IMR-90 (cell line): ENCODE measurements around the gene RXRG. TPM values are rescaled to one million over a fixed set of nuclear protein-coding genes. Genes with fewer than 3 reads are reported as not detected.

Experiments used
- ATAC-seq: fragments of 200-7000 bp; cut with Tn5 transposase; 2 replicates; pipeline ENCODE4 v1.9.1; 2020; ENCODE audit warnings: low read depth, mild to moderate bottlenecking, moderate library complexity
- BruUV-seq: library from RNA; stranded (reverse); fragments of 400-500 nt; replicated peaks from 2 replicates; lab custom pipeline; 2021; lab: Mats Ljungman, UMichigan
- CTCF ChIA-PET: fragments of 300-600 bp; formaldehyde crosslinking; extraction: SDS; loops from one replicate; lab custom pipeline; 2021; ENCODE audit warnings: antibody characterized with exemption; lab: Yijun Ruan, JAX
- POLR2A ChIA-PET: fragments of 300-600 bp; sonication (Branson Sonifier 250); formaldehyde crosslinking; loops from one replicate; lab custom pipeline; 2022; ENCODE audit warnings: antibody characterized with exemption; ENCODE audit not compliant: unreplicated experiment; lab: Charles Lee
- DNase-seq: peaks from one replicate; pipeline ENCODE4 v3.0.0; 2013
- H2AFZ ChIP-seq: replicated peaks from 2 replicates; pipeline ENCODE3; 2013; ENCODE audit warnings: low read length, mild to moderate bottlenecking; ENCODE audit not compliant: poor library complexity
- H2AK5ac ChIP-seq: 2 replicates; pipeline ENCODE4 v1.6.1; 2013; ENCODE audit warnings: low read depth, low read length, inconsistent platforms
- H2AK9ac ChIP-seq: replicated peaks from 2 replicates; pipeline ENCODE3; 2013; ENCODE audit warnings: mild to moderate bottlenecking, low read depth, low read length, moderate library complexity; ENCODE audit not compliant: poor library complexity
- H2BK120ac ChIP-seq: 2 replicates; pipeline ENCODE4 v1.6.1; 2013; ENCODE audit warnings: low read depth, low read length, inconsistent platforms
- H2BK15ac ChIP-seq: 3 replicates; pipeline ENCODE4 v1.6.1; 2013; ENCODE audit warnings: low read depth, low read length, inconsistent platforms
- H2BK20ac ChIP-seq: 2 replicates; pipeline ENCODE4 v1.6.1; 2013; ENCODE audit warnings: low read depth, mild to moderate bottlenecking, inconsistent platforms, low read length, moderate library complexity
- H2BK5ac ChIP-seq: 2 replicates; pipeline ENCODE4 v1.6.1; 2013; ENCODE audit warnings: mild to moderate bottlenecking, low read depth, low read length, inconsistent platforms; ENCODE audit not compliant: poor library complexity, severe bottlenecking
- H3K14ac ChIP-seq: replicated peaks from 2 replicates; pipeline ENCODE4 v1.6.1; 2013; ENCODE audit warnings: low read depth, low read length, inconsistent platforms
- H3K18ac ChIP-seq: 2 replicates; pipeline ENCODE4 v1.6.1; 2013; ENCODE audit warnings: low read depth, low read length, control low read depth
- H3K23ac ChIP-seq: 2 replicates; pipeline ENCODE4 v1.6.1; 2013; ENCODE audit warnings: low read depth, low read length, inconsistent platforms
- H3K27ac ChIP-seq: 2 replicates; pipeline ENCODE4 v1.5.1; 2013; ENCODE audit warnings: mild to moderate bottlenecking, control low read depth, low read length; ENCODE audit not compliant: insufficient read depth
- H3K27me3 ChIP-seq: 2 replicates; pipeline ENCODE4 v1.6.1; 2013; ENCODE audit warnings: low read length; ENCODE audit not compliant: control insufficient read depth, insufficient read depth
- H3K36me3 ChIP-seq: 2 replicates; pipeline ENCODE4 v1.6.1; 2013; ENCODE audit warnings: low read length, mixed read lengths; ENCODE audit not compliant: control insufficient read depth, insufficient read depth
- H3K4ac ChIP-seq: 2 replicates; pipeline ENCODE4 v1.6.1; 2013; ENCODE audit warnings: low read depth, low read length, inconsistent platforms
- H3K4me1 ChIP-seq: 2 replicates; pipeline ENCODE4 v1.6.1; 2013; ENCODE audit warnings: low read length, mixed read lengths; ENCODE audit not compliant: control insufficient read depth, insufficient read depth
- H3K4me2 ChIP-seq: 2 replicates; pipeline ENCODE4 v1.6.1; 2013; ENCODE audit warnings: low read depth, mild to moderate bottlenecking, control low read depth, low read length, moderate library complexity
- H3K4me3 ChIP-seq: 2 replicates; pipeline ENCODE4 v1.5.1; 2013; ENCODE audit warnings: low read depth, mild to moderate bottlenecking, control low read depth, low read length, moderate library complexity; ENCODE audit not compliant: insufficient read depth
- H3K56ac ChIP-seq: 2 replicates; pipeline ENCODE4 v1.6.1; 2013; ENCODE audit warnings: low read length, inconsistent platforms; ENCODE audit not compliant: insufficient read depth; ENCODE audit errors: extremely low read depth
- H3K79me1 ChIP-seq, 2 experiments: 2 replicates each; pipeline ENCODE4 v1.6.1; 2013; ENCODE audit warnings: low read length in 2 of 2, inconsistent platforms in 1 of 2, low read depth in 1 of 2
- H3K9ac ChIP-seq: 2 replicates; pipeline ENCODE4 v1.6.1; 2013; ENCODE audit warnings: low read depth, low read length, control low read depth
- H3K9me1 ChIP-seq: 2 replicates; pipeline ENCODE4 v1.6.1; 2013; ENCODE audit warnings: low read length, inconsistent platforms; ENCODE audit not compliant: insufficient read depth
- H3K9me3 ChIP-seq: 2 replicates; pipeline ENCODE4 v1.6.1; 2013; ENCODE audit warnings: low read length; ENCODE audit not compliant: control insufficient read depth, insufficient read depth
- H4K20me1 ChIP-seq: 2 replicates; pipeline ENCODE4 v1.6.1; 2013; ENCODE audit warnings: low read length, inconsistent platforms; ENCODE audit not compliant: insufficient read depth
- H4K5ac ChIP-seq: 2 replicates; pipeline ENCODE4 v1.6.1; 2013; ENCODE audit warnings: mild to moderate bottlenecking, low read depth, low read length, control low read depth
- H4K8ac ChIP-seq, 2 experiments: 2 replicates each; pipeline ENCODE4 v1.6.1; 2013; ENCODE audit warnings: low read depth in 2 of 2, low read length in 2 of 2, control low read depth in 1 of 2, inconsistent platforms in 1 of 2
- H4K91ac ChIP-seq: 2 replicates; pipeline ENCODE4 v1.6.1; 2013; ENCODE audit warnings: low read depth, low read length, inconsistent platforms; ENCODE audit not compliant: insufficient read depth
- BHLHE40 ChIP-seq: fragments of 150-350 bp; IDR thresholded peaks from 2 replicates; pipeline ENCODE4 v1.6.1; 2016; ENCODE audit warnings: mild to moderate bottlenecking, low read depth, low read length
- CEBPB ChIP-seq: IDR thresholded peaks from 2 replicates; pipeline ENCODE4 v1.6.1; 2012; ENCODE audit warnings: low read depth, low read length, improper control_type of control experiment
- CTCF ChIP-seq: conservative IDR thresholded peaks from 2 replicates; pipeline ENCODE4 v1.5.1; 2012; ENCODE audit warnings: mild to moderate bottlenecking, low read depth, low read length, improper control_type of control experiment
- ELK1 ChIP-seq: fragments of 150-350 bp; IDR thresholded peaks from 2 replicates; pipeline ENCODE4 v1.6.1; 2016; ENCODE audit warnings: low read depth, mild to moderate bottlenecking, low read length, moderate library complexity, borderline replicate concordance
- MAFK ChIP-seq: IDR thresholded peaks from 2 replicates; pipeline ENCODE4 v1.6.1; 2012; ENCODE audit warnings: low read depth, low read length, improper control_type of control experiment
- MAZ ChIP-seq: IDR thresholded peaks from 2 replicates; pipeline ENCODE4 v1.6.1; 2012; ENCODE audit warnings: low read depth, mild to moderate bottlenecking, low read length, improper control_type of control experiment, moderate library complexity, borderline replicate concordance
- MXI1 ChIP-seq: IDR thresholded peaks from 2 replicates; pipeline ENCODE4 v1.6.1; 2012; ENCODE audit warnings: low read depth, mild to moderate bottlenecking, low read length, moderate library complexity, borderline replicate concordance
- NFE2L2 ChIP-seq: fragments of 150-350 bp; IDR thresholded peaks from 2 replicates; pipeline ENCODE4 v1.6.1; 2016; ENCODE audit warnings: low read depth, mild to moderate bottlenecking, low read length
- POLR2A ChIP-seq: IDR thresholded peaks from 2 replicates; pipeline ENCODE4 v1.6.1; 2012; ENCODE audit warnings: mild to moderate bottlenecking, low read depth, low read length
- RAD21 ChIP-seq: IDR thresholded peaks from 2 replicates; pipeline ENCODE4 v1.6.1; 2012; ENCODE audit warnings: low read length, improper control_type of control experiment
- RCOR1 ChIP-seq: IDR thresholded peaks from 2 replicates; pipeline ENCODE4 v1.6.1; 2012; ENCODE audit warnings: mild to moderate bottlenecking, low read length, improper control_type of control experiment; ENCODE audit not compliant: insufficient replicate concordance
- RFX5 ChIP-seq: IDR thresholded peaks from 2 replicates; pipeline ENCODE4 v1.8.0; 2012; ENCODE audit warnings: low read depth, mild to moderate bottlenecking, low read length, moderate library complexity
- SMC3 ChIP-seq: fragments of 150-350 bp; IDR thresholded peaks from 2 replicates; pipeline ENCODE4 v1.6.1; 2016; ENCODE audit warnings: low read depth, mild to moderate bottlenecking, antibody characterized with exemption, low read length, moderate library complexity
- USF2 ChIP-seq: fragments of 150-350 bp; IDR thresholded peaks from 2 replicates; pipeline ENCODE4 v1.6.1; 2017; ENCODE audit warnings: mild to moderate bottlenecking, antibody characterized with exemption, low read length, low read depth
- WGBS, 2 experiments: methylation state at CpG; one replicate each; pipeline versions ENCODE4 v1.1.5 to v1.1.7; 2013; ENCODE audit warnings: missing lambda C conversion rate in 2 of 2; ENCODE audit not compliant: insufficient read length in 1 of 2; ENCODE audit errors: extremely low coverage in 2 of 2; 5-methylcytosine and 5-hydroxymethylcytosine counted together
- dilution Hi-C: fragments of 300-500 bp; cut with HindIII; formaldehyde crosslinking; loops from one replicate; pipeline ENCODE4 v1.14.3; 2018; ENCODE audit warnings: low sequenced_read_pairs; ENCODE audit not compliant: unreplicated experiment
- in situ Hi-C: fragments of 300-500 bp; cut with MboI; formaldehyde crosslinking; loops from 3 replicates; pipeline ENCODE4 v1.14.3; 2019; ENCODE audit warnings: low sequenced_read_pairs, inconsistent platforms, mixed read lengths
- intact Hi-C: fragments of 100-400 bp; cut with micrococcal nuclease; formaldehyde crosslinking; loops from 2 replicates; pipeline ENCODE4 v1.10.0; 2022
- polyA plus RNA-seq, 3 experiments: library from polyadenylated mRNA; depleted of rRNA; stranded (reverse); fragments of >200 nt; gene quantifications; 2 replicates each; pipeline ENCODE4 v1.2.3, GENCODE V29; 2012; ENCODE audit warnings: low replicate concordance in 1 of 3
- total RNA-seq: library from RNA; depleted of rRNA; stranded (reverse); fragments of >200 nt; gene quantifications from 2 replicates; pipeline ENCODE4 v1.2.3, GENCODE V29; 2012

RXRG gene
- total and polyA plus RNA-seq, 2 of the 4 experiments (the other 2 are of a cell fraction) = not detected

GRCh38 chr1:165419839-165420238 lies 25.1 kb downstream of the RXRG start:
- Histone ChIP-seq H3K4me3 (no peak overlapping the region), H3K9ac (no peak overlapping the region), H3K27ac (no peak overlapping the region), H2AFZ (no peak overlapping the region), H2AK5ac (no peak overlapping the region), H4K8ac (no peak overlapping the region), H4K20me1 (no peaks in the 10 kb centered on the region), H3K56ac (no peak overlapping the region), H3K14ac (no peak overlapping the region), H3K18ac (no peak overlapping the region), H3K27me3 (peaks cover 1% of the 10 kb centered on the region; the same call in 1 of the 2 replicates), H2BK120ac (no peak overlapping the region), H3K9me3 (no peaks in the 10 kb centered on the region), H2AK9ac (no peak overlapping the region), H3K4me2 (no peak overlapping the region), H3K23ac (no peak overlapping the region), H3K4ac (no peak overlapping the region), H4K91ac (no peak overlapping the region), H3K4me1 (no peaks in the 10 kb centered on the region), H4K5ac (no peak overlapping the region), H3K9me1 (no peaks in the 10 kb centered on the region), H2BK20ac (no peak overlapping the region), H2BK5ac (no peak overlapping the region), H2BK15ac (no peak overlapping the region), H3K36me3 (no peaks in the 10 kb centered on the region), H3K79me1 (no peaks in the 10 kb centered on the region)
- dilution Hi-C loops (no loop called here), in situ Hi-C loops (no loop called here), intact Hi-C loops (no loop called here)
- no TSS peak for BruUV-seq
- ATAC-seq (no peak), DNase-seq (no peak)
- CTCF ChIA-PET = no interaction called here
- POLR2A ChIA-PET = no interaction called here
- no peak for TF ChIP-seq MXI1
- no peak for TF ChIP-seq BHLHE40
- TF ChIP-seq SMC3 = no peak
- TF ChIP-seq CEBPB = no peak
- TF ChIP-seq ELK1 = no peak
- TF ChIP-seq MAZ = no peak
- no peak for TF ChIP-seq RFX5
- TF ChIP-seq USF2 = no peak
- TF ChIP-seq CTCF = no peak
- no peak for TF ChIP-seq RCOR1
- no peak for TF ChIP-seq MAFK
- TF ChIP-seq RAD21 = no peak
- TF ChIP-seq NFE2L2 = no peak
- TF ChIP-seq POLR2A = no peak
- WGBS, 2 experiments = no CpG with 5 or more reads among the region's 2 CpGs
